Epithelial cell of esophagus (primary cell): Measurements from ENCODE around the gene WSCD2.
A peak's percentile ranks its signal among the peaks of the same experiment; 100 is the strongest.

Experiments
- DNase-seq: peaks from one replicate; pipeline ENCODE4 v3.0.0; 2010; ENCODE audit warnings: low read depth
- H3K4me3 ChIP-seq: 2 replicates; pipeline ENCODE4 v1.5.1; 2011; ENCODE audit warnings: mild to moderate bottlenecking, low read length, control low read depth
- CTCF ChIP-seq: IDR thresholded peaks from 2 replicates; pipeline ENCODE4 v1.5.1; 2011; ENCODE audit warnings: low read depth, mild to moderate bottlenecking, low read length, control low read depth, inconsistent platforms; ENCODE audit not compliant: insufficient read depth; ENCODE audit errors: missing control alignments

The WSCD2 gene

DNA sequence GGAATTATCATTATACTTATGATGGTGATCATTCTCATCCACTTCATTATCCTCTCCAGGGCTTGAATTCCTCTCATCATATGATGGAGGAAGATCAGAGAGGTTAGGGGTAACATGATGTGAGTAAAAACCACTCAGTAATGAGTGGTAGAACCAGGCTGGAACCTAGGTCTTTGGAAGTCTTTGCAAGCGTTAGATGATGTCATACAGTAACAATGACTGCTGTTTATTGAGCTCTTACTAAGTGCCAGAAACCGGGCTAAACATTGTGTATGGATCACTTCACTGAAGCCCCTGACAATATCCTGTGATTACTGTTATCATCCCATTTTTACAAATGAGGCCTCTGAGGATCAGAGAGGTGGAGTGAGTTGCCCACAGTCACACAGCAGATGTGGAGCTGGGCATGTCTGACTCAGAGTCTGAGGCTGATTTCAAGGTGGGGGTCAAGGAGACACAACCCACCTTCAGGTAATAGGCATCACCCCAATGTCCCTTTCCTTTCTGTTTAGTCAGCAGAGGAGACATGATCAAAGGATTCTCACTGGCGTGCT is 19.5 kb downstream of the WSCD2 start:
- no peak for TF ChIP-seq CTCF
- DNase-seq = no peak
- H3K4me3 ChIP-seq = no peak overlapping the region

DNA sequence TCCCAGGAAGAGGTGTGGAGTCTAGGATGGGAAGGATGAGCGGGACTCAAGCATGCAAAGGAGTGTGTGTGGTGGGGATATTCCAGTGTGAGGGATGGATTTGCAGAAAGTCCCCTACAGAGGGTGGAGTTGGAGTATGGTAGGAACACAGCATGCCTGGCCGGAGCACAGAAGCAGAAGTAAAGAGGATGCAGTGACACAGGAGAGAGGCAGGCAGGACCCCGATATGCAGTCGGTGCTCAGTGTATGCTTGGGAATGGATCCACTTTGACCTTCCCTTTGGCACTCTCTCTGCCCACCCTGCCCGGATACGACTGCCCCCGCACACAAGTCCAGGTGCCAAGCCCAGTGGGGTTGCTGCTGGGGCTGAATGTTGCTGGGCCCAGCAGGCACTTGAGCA is 21.3 kb downstream of the WSCD2 start:
- no peak overlapping the region for H3K4me3 ChIP-seq
- TF ChIP-seq CTCF = no peak
- no peak for DNase-seq

DNA sequence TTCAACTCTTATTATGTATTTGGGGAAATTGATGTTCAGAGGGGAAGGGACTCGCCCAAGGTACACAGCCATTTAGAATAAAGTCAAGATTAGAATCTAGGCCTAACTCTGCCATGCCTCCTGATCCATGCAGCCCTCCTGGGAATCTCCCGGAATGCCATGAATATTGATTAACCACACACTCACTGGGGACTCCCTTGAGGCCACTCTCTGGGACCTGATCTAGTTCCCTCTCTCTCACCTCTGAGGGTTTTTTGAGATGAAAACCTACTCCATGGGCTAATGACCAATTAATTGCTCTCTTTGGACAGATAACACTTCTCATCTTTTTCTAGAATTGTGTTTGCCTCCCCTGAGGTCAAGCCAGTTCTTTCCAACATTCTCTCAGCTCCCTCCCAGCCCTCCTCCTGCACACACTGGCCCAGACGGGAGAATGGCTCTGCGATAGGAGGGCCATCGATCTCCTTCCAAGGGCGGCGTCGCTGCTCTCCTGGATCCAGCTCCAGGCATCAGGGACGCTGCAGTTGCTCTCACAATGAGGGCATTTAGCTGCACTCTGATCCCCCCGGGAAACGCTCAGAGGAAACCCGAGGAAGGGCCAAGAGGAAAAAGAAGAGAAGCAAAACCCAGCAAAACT is 22.6 kb downstream of the WSCD2 start:
- no peak for DNase-seq
- no peak for TF ChIP-seq CTCF
- H3K4me3 ChIP-seq = no peak overlapping the region

DNA sequence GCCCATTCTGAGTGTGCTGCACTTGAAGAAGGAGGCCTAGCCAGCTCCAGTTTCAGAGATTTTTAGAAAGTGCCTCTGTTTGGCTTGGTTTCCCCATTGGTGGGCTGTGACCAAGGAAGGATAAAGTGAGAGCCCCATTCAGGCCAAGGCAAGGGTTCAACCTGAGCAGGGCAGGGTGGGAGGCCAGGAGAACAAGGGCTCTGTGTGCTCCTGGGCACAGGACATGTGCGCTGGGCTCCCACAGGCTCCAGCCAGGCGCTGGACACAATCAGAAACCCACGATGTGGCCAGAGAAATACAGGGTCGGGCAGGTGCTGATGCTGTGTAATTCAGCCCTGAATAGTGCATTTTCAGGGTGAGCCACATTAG is 23.1 kb downstream of the WSCD2 start:
- DNase-seq = no peak
- TF ChIP-seq CTCF = no peak
- no peak overlapping the region for H3K4me3 ChIP-seq

GRCh38 chr12:108156717-108157116 is 27.6 kb downstream of the WSCD2 start:
- no peak overlapping the region for H3K4me3 ChIP-seq
- DNase-seq = peak; percentile 13
- no peak for TF ChIP-seq CTCF

DNA sequence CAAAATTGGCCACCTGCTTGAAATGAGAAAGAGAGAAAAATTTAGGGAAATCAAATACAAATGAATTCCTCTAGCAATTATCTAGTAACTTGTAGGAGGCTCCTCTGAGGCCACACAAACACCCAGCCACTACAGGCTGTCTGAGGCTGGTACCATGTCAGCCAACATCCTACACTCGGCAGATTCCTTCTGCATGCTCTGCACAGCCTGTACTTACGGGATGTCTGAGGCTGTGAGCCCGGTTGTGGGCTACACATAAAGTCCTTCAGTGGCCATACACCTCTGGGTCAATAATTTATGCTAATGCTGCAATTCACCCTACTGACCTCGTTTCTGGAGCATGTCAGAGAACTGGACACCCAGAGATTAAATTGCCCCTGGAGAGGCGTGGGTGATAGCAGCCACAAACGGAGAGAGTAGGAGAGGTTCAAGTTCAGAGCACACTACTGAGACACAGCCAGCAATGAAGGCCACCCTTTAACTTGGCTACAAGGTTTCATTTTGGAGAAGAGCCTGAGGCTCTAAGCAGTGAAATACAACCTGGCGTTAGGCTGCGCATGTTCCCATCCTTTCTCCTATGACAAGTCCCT is 28.9 kb downstream of the WSCD2 start:
- DNase-seq = no peak
- no peak overlapping the region for H3K4me3 ChIP-seq
- TF ChIP-seq CTCF = no peak

GRCh38 chr12:108162207-108162606 is 33.1 kb downstream of the WSCD2 start:
- TF ChIP-seq CTCF = no peak
- no peak overlapping the region for H3K4me3 ChIP-seq
- no peak for DNase-seq
